GM19397 (cell line): ENCODE data around the gene SHQ1.
"Not testable (repeated sequence)": the region's sequence is repeated elsewhere in the genome, so short reads cannot be mapped to it uniquely, and the experiment has no call there.

Experiments used
- ATAC-seq: cut with Tn5 transposase; IDR thresholded peaks from one replicate; pipeline ENCODE4 v1.9.1; 2021; ENCODE audit warnings: mild to moderate bottlenecking, moderate library complexity; ENCODE audit not compliant: unreplicated experiment

SHQ1 gene

DNA sequence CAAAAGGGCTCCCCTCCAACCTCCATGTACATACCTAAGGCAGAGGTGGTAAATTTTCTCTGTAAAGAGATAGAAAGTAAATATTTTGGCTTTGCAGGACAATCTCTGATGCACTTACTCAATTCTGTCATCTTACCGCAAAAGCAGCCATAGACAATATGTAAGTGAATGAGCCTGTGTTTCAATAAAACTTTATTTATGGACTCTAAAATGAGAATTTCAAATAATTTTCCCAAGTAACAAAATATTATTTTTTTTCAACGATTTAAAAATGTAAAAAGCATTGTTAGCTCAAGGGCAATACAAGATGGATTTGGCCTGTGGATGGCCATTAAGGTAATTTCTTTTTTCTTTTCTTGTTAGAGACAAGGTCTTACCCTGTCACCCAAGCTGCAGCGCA, 44.7 kb downstream of the SHQ1 start:
- ATAC-seq, result no peak

DNA sequence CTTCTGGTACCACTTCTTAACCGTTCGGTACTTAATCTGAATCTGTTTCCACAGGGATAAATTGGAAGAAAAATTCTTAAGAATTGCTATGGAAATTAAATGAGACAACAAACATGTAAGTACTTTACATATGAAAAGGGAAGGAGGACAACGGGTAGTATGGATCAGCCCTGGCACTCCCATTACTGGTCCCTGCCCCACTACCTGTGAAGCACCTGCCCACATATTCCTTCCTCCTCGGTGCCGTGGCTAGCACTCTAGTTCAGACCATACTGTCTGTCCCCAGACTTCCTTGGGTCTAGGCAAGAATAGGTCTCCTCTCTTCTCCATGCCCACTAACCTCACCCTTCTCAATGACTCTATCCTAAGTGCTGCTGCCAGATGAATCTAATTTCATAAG, 46.2 kb downstream of the SHQ1 start:
- ATAC-seq, result no peak

DNA sequence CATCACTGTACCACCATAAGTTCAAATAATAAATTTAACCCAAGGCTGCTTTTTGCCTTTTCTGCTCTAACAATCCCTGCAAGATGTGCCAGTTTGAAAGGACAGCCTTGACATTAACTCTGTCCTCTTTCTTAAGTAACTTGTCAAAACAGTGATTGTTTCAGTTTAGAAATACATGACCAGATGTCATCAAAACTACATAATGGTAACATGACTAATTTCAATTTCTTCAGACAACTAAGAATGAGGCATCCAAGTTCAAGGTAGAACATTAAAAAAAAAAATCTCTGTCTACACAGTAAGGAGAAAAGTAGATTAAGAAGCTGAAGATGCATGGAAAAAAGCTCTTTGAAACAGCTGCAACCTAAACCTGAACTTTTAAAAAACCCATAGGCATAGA, 47.4 kb downstream of the SHQ1 start:
- ATAC-seq, result no peak

DNA sequence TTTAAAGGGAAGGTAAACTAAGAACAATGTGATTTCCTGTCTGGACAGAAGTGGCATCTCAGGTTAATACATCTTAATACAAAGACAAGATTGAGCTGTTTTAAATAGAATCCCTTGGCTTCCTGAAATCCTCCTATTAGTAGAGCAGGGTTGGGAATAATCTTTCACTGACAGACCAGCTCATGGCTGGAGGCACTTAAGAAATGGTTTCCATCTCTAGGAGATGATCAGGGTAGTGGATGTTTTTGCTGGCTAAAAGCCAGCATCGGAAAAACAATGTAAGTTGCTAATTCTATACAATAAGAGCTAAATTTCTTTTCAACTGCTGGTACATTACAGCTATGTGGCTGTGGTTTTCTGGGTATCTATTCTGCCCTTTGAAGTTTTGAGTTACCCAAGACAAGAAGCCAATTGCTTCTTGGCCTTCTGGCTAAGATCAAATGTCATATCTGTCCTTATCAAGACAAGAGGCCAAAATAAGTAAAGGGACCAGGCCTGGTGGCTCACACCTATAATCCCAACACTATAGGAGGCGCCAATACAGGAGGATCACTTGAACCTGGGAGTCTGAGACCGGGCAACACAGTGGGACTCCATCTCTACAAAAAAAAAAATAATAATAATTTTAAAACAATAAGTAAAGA, 49.6 kb downstream of the SHQ1 start:
- ATAC-seq, result no peak

DNA sequence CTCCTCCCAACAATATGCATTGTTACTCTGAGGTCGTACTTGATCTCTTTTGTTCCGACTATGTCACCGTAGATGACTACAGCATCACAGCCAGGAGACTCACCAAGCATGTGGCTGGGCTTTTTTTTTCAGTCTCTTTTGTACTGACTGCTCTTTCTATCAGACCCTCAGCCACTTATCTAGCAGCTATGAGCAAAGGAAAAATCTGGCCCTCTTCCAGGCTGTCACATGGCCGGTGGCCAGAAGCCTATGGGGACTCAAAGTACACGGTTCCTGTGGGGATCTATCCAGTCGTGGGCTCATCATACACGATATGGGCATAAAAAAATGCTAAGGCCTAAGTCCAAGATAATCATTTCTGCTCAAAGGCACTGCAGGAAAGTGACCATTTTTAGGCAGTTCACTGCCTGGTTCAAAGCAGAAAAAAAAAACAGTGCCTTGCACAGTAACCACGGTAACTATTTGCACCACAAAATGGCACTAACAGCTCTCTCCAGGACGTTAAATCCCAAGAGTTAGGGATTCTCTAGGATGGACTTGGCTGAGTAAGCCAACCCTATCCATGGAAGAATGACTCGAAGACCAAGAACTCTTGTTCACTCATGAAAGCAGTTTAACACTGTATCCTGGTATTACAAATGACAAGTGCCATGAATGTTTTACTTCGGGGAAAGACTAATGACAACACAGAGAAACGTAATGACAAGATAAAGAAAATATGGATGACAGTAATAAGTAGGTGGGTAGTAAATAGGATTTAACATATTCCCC, 50.3 kb downstream of the SHQ1 start:
- ATAC-seq, result no peak

DNA sequence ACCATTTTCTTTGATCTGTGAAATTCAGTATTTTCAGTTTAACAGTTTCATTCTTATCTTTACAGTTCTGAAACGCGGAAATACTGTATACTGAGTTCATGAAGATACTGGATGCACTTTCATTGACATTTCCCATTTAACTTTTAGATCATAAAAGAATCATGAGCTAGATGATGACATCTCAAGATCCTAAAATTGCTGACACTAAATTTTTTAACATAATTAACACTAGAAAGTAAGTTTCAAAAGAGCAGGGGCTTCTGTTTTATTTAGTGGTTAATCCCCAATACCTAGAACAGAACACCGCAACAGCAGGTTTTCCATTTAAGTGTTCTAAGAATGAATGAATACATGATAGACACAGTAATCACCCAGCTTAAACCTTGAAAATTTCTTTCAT, 54.2 kb downstream of the SHQ1 start:
- ATAC-seq, result no peak

DNA sequence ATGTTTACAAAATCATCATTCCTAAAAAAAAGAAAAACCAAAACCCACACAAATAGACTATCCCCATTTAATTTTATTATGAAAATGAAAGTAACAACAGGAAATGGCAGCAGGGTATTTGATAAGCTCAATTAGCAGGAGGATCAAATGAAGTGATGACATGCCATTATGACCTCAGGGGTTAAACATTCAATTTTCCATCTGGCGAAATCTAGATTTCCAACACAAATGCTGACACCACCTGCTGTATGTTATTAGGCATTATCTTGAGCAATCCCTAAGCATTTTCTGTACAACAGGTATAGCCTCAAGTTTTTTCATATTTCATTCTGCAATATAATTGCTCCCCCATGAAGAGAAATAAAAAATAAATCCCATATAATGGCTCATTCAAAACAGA, 57.1 kb downstream of the SHQ1 start:
- no peak for ATAC-seq

DNA sequence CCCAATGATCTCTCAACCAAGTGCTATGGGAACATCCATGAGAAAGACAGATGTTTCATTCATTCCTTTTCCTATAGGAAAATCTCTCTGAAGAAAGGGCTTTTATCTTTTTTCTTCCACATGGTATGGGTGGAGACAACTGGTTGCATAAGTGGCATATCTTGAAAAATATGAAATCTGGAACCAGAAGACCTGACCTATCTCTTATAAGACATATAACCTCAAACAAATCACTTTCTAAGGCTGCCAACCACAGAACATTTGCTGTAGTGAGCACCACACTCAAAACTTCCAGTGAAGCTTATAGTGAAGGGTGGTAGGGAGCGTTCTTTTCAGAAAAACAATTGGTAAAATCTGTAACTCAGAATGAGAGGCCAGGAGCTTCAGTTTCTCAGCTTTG, 58.5 kb downstream of the SHQ1 start:
- ATAC-seq, result no peak

DNA sequence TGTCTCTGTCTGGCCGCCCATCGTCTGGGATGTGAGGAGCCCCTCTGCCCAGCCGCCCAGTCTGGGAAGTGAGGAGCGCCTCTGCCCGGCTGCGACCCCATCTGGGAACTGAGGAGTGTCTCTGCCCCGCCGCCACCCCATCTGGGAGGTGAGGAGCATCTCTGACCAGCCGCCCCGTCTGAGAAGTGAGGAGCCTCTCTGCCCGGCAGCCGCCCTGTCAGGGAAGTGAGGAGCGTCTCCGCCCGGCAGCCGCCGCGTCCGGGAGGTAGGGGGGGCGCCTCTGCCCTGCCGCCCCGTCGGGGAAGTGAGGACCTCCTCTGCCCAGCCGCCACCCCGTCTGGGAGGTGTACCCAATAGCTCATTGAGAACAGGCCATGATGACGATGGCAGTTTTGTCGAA, 60.0 kb downstream of the SHQ1 start:
- ATAC-seq, result not testable (repeated sequence)

DNA sequence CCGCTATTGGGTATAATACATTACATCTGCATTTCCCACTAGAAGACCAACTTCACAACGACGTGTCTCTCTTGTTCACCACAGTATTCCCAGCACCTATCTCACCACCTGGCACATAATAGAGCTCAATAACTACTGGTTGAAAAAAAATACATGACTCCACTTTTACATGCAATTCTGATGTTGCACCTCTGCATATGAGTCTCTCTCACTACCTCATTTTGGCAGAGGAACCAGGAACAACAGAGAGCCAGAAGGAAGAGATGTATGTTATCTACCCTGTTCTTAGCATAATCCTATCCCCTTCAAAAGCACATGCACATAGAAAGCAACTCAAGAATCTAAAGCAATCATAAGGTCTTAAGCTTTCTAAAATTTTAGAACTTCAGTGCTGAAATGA, 61.6 kb downstream of the SHQ1 start:
- no peak for ATAC-seq

DNA sequence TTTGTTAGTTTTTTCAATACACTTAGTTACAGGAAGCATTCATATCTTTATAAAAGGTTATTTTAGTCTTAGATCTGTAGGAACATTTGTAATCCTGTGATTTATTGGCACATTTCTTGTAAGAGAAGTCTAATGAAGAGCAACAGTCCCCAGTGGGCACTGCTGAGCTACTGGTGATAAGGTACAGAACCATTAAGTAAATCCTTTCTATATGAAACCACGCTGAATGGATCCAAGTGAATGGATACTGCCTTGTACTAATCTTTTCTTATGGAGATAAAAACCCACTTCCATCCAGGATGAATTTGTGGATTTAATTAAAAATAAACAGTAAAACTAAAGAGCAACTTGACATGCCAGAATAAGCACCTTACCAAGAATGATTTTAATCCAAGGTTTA, 64.0 kb downstream of the SHQ1 start:
- no peak for ATAC-seq

DNA sequence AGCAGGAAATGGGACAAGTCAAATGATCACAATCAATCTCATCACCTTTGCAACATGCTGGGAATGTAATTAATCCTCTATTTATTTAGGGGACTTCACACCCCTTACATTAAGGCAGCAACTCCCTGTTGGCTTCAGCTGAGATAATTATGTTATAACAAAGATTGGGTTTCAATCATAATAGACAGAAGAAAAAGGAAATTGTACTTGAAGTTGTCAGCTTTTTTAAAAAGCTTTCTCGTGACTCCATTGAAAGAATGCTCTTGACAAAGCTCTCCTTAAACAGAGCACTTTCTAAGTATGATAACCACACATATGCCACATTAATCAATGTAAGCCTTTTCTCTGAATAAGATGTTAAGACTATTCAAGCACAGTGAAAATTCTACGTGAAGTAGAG, 65.7 kb downstream of the SHQ1 start:
- ATAC-seq, result no peak

DNA sequence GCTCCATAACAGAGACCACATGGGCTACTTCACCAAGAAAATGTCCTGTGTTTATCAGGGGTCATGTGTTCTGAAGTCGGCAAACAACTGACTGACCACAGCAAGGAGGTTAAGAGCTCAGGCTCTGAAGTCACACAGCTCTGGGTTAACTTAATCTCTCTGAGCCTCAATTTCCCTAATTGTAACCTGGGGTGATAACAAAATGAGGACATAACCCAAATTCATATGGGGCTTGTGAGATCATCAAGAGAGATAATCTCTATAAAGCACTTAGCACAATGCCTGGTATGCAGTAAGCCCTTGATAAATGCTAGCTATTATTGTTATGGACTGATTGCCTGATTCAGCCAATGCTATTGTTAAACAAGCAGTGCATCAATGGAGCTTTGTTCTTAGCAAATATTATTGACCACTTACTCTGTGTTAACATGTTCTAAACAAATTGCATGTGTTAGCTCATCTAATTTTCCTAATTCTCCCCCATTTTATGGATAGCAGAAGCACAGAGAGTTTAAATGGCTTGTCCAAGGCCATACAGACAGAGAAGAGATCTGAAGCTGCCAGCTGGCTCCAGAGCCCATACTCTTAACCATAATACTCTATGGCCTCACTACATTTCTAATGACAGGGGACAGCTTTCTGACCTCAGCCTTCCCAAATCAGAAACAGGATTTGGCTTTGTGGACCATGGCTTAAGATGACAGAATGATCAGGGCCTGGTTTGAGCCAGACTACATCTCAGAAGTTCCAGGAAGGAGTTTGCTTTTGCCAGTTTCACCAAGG, 78.3 kb downstream of the SHQ1 start:
- ATAC-seq, result no peak

DNA sequence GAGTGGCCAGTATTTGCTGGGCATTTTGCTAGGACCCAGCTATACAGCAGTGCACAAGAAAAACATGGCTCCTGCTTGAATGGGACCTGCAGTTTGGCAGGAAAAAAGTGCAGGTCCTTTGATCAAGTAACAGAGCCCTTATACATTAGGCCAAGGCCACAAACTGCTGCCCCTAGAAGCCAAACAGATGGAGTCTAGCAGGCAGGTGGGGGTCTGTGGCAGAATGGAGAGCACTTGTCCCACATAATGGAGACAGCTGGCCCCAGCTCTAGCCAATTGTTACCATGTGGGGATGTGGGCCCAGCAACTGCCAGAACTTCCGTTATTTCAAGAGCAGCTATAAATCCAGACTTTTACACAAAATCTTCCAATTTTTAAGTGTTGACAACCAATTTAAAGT, 79.3 kb downstream of the SHQ1 start:
- ATAC-seq, result no peak

DNA sequence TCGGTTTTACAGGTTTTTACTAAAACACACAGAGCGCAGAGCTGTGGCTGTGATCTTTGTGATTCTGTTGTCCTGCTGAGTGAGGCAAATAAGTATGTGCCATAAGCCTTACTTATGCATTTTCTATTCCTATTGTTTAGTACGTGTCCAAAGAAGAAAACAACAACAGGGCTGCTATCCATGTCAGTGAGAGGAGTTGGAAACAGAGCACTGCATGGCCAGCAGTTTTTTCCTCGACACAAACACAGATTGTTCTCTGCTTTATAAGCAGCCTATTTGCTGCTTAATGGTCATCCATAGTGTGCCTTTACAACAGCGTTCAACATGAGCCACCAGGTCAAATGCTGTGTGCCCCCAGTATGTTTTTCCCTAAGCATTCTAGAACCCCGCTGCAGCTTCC, 79.8 kb downstream of the SHQ1 start:
- no peak for ATAC-seq

DNA sequence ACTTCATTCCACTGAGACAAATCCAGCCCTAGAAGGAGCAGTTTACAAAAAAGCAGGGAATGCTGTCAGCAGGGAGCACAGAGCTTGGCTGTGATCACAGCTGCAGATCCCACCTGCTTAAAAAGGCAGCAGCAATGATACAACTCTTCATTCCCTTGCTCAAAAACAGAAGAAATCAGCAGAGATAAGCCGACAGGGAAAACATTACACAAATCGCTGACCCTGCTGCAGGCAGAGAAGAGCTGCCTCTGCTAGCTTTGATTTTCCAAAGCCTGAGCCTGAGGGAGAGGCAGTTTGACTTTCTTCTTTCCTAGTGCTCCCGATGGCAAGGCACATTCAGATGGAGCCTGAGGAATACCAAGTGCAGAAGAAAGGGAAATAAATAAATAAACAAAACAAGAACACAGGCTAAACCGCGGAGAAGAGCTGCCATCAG, 80.2 kb downstream of the SHQ1 start:
- ATAC-seq, result no peak

DNA sequence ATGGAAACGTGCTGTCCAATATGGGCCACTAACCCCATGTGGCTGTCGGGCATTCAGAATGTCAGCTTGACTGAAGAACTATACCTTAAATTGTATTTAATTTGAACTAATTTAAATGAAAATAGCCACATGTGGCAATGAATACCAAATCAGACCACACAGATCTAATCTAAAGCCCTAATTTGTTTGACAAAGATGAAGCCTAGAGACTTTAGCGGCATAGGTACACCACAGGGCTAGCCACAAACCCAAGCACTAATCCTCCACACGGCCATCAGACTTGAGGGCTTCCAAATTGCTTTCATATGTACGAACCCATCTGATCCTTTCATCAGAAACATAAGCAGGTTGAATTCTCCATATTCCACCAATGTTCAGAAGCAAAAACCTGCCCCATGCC, 81.4 kb downstream of the SHQ1 start:
- no peak for ATAC-seq

DNA sequence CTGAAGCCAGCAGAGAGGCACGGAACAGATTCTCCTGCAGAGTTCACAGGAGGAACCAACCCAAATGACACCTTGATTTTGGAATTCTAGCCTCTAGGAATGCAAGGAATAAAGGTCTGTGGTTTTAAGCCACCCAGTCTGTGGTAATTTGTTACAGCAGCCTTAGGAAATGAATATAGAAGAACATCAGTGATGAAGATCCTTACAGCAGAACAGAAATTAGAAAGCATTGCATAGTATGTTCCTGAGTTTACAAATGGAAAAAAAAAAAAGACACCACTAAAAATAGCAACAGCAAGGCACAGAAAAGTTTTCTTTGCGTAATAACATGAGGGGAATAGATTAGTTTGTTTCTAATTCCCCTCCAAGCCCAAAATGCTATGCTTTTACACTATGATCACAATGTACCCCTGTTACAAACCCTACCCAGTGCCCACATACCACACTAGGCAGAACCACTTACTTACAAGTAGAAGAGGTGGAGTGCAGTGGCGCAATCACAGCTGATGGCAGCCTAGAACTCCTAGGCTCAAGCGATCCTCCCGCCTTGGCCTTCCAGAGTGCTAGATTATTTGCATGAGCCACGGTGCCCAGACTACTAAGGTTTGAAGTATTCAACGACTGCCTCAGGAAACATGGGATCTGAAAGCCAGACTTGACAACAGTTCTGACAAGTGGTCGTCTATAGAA, 84.3 kb downstream of the SHQ1 start:
- ATAC-seq, result no peak

DNA sequence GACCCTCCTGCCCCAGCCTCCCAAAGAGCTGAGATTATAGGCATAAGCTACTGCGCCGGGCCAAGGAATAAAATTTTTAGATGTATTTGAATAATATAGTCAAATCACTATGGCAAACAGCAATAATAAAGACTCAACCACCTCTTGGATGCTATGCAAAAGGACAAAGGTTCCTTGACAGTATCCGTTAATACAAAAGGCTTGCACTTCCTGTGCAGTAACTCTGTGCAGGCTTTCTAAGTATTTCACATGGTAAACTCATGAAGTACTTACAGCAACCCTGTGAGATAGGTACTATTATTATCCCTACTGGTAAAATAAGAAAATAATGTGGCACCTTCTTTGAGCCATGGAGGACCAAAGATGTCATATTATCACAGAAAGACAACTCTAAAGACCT, 86.8 kb downstream of the SHQ1 start:
- no peak for ATAC-seq

DNA sequence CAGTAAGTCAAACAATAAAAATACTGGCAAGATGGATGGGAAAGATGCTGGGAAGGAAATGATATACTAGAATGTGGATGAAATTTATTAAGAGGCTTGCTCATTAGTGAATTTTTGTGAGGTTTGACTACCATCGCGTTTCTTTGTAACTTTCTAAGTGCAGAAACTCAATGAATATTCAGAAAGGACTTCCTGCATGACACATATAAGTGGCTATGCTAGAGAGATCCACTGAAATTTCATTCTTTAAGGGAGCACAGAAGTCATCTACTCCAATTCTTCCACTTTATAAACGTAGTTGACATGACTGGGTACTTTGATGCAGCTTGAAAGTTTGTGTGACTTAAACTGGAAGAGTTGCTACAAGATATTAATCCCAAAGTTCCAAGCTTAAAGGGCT, 88.0 kb downstream of the SHQ1 start:
- no peak for ATAC-seq

DNA sequence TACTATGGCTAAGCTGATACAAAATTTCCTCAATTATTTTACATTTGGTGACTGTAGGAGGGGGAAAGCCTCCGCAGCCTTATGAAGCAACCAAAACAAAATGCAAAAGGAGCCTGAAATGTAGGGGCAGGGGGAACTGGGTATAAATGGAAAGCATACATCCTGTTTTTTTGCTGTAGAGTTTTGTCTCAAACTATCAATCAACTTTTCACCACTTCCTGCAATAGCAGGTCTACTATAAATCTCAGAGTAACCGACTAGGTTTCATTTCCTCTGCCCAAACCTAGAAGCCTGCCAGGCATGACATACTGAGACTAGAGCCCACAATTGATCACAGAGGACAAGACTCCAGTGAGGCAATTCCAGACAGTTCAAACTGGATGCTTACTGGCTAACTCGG, 91.3 kb downstream of the SHQ1 start:
- ATAC-seq, result peak; percentile 100
